Gastrocnemius medialis (tissue), 4 donors: ENCODE data around the gene DPYD. TPM values are rescaled to one million over a fixed set of nuclear protein-coding genes. Genes with fewer than 3 reads are reported as not detected.

Experiments used
- ATAC-seq, 2 donors: fragments of 150-250 bp; one replicate each; pipeline ENCODE4 v1.9.1; 2016
- DNase-seq, 2 donors: peaks; one replicate each; pipeline ENCODE4 v3.0.0-alpha.2; 2019
- H3K27ac ChIP-seq, 4 donors: fragments of 200-600 bp; sonication (generic); 1 replicate in 1 of 4; 2 replicates in 3 of 4; pipeline ENCODE4 v1.5.1; 2016 to 2018; ENCODE audit warnings: mild to moderate bottlenecking in 2 of 4, moderate library complexity in 1 of 4
- H3K27me3 ChIP-seq, 3 donors: fragments of 200-600 bp; sonication (generic) in 2 of 3; 1 replicate in 1 of 3; 2 replicates in 2 of 3; pipeline versions ENCODE4 v1.5.1 to v1.6.0; 2016 to 2019; ENCODE audit warnings: mild to moderate bottlenecking in 1 of 3, moderate library complexity in 1 of 3
- H3K36me3 ChIP-seq, 2 donors: fragments of 200-600 bp; sonication (generic) in 1 of 2; one replicate each; pipeline ENCODE4 v1.5.1; 2017 to 2018
- H3K4me1 ChIP-seq, 2 donors: fragments of 200-600 bp; sonication (generic) in 1 of 2; one replicate each; pipeline ENCODE4 v1.5.1; 2016 to 2017; ENCODE audit warnings: mild to moderate bottlenecking in 2 of 2
- H3K4me3 ChIP-seq, 4 donors: fragments of 200-600 bp; sonication (generic) in 3 of 4; 1 replicate in 1 of 4; 2 replicates in 3 of 4; pipeline ENCODE4 v1.5.1; 2016 to 2019; ENCODE audit warnings: mild to moderate bottlenecking in 2 of 4
- H3K9me3 ChIP-seq, 3 donors: fragments of 200-600 bp; sonication (generic) in 2 of 3; 1 replicate in 1 of 3; 2 replicates in 2 of 3; pipeline ENCODE4 v1.5.1; 2016 to 2019
- CTCF ChIP-seq, 5 experiments: fragments of 450-650 bp in 3 of 5; fragments of 200-600 bp in 2 of 5; sonication (generic) in 2 of 5; IDR thresholded peaks in 4 of 5; conservative IDR thresholded peaks in 1 of 5; 1 replicate in 4 of 5; 2 replicates in 1 of 5; pipeline ENCODE4 v1.5.1; 2016 to 2019; ENCODE audit warnings: antibody characterized with exemption in 5 of 5, mild to moderate bottlenecking in 3 of 5, moderate library complexity in 3 of 5
- POLR2A ChIP-seq, 2 donors: fragments of 450-650 bp; IDR thresholded peaks; one replicate each; pipeline ENCODE4 v1.6.1; 2017; ENCODE audit warnings: antibody characterized with exemption in 2 of 2, mild to moderate bottlenecking in 2 of 2, moderate library complexity in 2 of 2
- in situ Hi-C, 4 donors: fragments of 200-750 bp; cut with MboI; loops; one replicate each; pipeline versions ENCODE4 v1.15.0 to v1.8.0; 2017; ENCODE audit warnings: low sequenced_read_pairs in 4 of 4
- intact Hi-C: fragments of 100-400 bp; cut with DNase I; formaldehyde crosslinking; loops from one replicate; pipeline ENCODE4 v1.15.1; 2023; ENCODE audit warnings: low total_unique reads
- total RNA-seq, 4 donors: library from RNA; depleted of rRNA; stranded (reverse); fragments of >200 nt; gene quantifications; one replicate each; pipeline versions ENCODE4 v1.1.0 to v1.2.3, GENCODE V29; 2016

Gene DPYD
- total RNA-seq, 4 donors from 2014 or later = 4.6 to 13.9 (median 9.1) TPM

GRCh38 chr1:97128426-97128825 lies 792.4 kb downstream of the DPYD start:
- Histone ChIP-seq H3K27ac (no peak overlapping the region), H3K4me1 (no peaks in the 10 kb centered on the region), H3K27me3 (no peaks in the 10 kb centered on the region), H3K4me3 (no peak overlapping the region), H3K36me3 (no peaks in the 10 kb centered on the region), H3K9me3 (no peaks in the 10 kb centered on the region)
- intact Hi-C loops (no loop called here), in situ Hi-C loops (loop anchor here in 1 of 4 donors (25.0 kb wide), 1 partner anchor 934 kb away; no protein-coding TSS in a partner anchor)
- ATAC-seq (no peak), DNase-seq (no peak)
- TF ChIP-seq POLR2A (IDR thresholded peaks at IDR 0.05) (no peak), CTCF (IDR thresholded peaks at IDR 0.05 in 4 of 5, conservative IDR thresholded peaks at IDR 0.05 in 1 of 5) (no peak)

GRCh38 chr1:97123717-97124431 lies 797.0 kb downstream of the DPYD start:
- Histone ChIP-seq H3K4me3 (no peak overlapping the region), H3K27ac (no peak overlapping the region), H3K27me3 (no peaks in the 10 kb centered on the region), H3K36me3 (no peaks in the 10 kb centered on the region), H3K9me3 (no peaks in the 10 kb centered on the region), H3K4me1 (no peaks in the 10 kb centered on the region)
- intact Hi-C loops = no loop called here
- ATAC-seq (no peak), DNase-seq (no peak)
- in situ Hi-C loops = no loop called here
- no peak for TF ChIP-seq POLR2A (IDR thresholded peaks at IDR 0.05)
- no peak for TF ChIP-seq CTCF (IDR thresholded peaks at IDR 0.05 in 4 of 5, conservative IDR thresholded peaks at IDR 0.05 in 1 of 5)

- in situ Hi-C loops = no loop called here
- no peak for ATAC-seq
Measured at GRCh38 chr1:97120806-97121205, 800.0 kb downstream of the DPYD start.

GRCh38 chr1:97119260-97120158 lies 801.3 kb downstream of the DPYD start:
- no peaks in the 10 kb centered on the region for H3K4me1 ChIP-seq
- TF ChIP-seq CTCF (IDR thresholded peaks at IDR 0.05 in 4 of 5, conservative IDR thresholded peaks at IDR 0.05 in 1 of 5) (no peak), POLR2A (IDR thresholded peaks at IDR 0.05) (no peak)
- in situ Hi-C loops (no loop called here), intact Hi-C loops (no loop called here)
- H3K27me3 ChIP-seq = no peaks in the 10 kb centered on the region
- no peak overlapping the region for H3K27ac ChIP-seq
- H3K36me3 ChIP-seq = no peaks in the 10 kb centered on the region
- ATAC-seq (no peak), DNase-seq (no peak)
- no peak overlapping the region for H3K4me3 ChIP-seq
- H3K9me3 ChIP-seq = no peaks in the 10 kb centered on the region

More at GRCh38 chr1:97120806-97121205, 800.0 kb downstream of the DPYD start:
- TF ChIP-seq POLR2A (IDR thresholded peaks at IDR 0.05) (no peak), CTCF (IDR thresholded peaks at IDR 0.05 in 4 of 5, conservative IDR thresholded peaks at IDR 0.05 in 1 of 5) (no peak)
- H3K9me3 ChIP-seq = no peaks in the 10 kb centered on the region
- H3K27ac ChIP-seq = no peak overlapping the region
- H3K27me3 ChIP-seq = no peaks in the 10 kb centered on the region
- no peaks in the 10 kb centered on the region for H3K4me1 ChIP-seq
- no peaks in the 10 kb centered on the region for H3K36me3 ChIP-seq
- intact Hi-C loops = no loop called here
- DNase-seq = no peak
- H3K4me3 ChIP-seq = no peak overlapping the region
